ENCODE measurements around the gene NOP16.

DNA sequence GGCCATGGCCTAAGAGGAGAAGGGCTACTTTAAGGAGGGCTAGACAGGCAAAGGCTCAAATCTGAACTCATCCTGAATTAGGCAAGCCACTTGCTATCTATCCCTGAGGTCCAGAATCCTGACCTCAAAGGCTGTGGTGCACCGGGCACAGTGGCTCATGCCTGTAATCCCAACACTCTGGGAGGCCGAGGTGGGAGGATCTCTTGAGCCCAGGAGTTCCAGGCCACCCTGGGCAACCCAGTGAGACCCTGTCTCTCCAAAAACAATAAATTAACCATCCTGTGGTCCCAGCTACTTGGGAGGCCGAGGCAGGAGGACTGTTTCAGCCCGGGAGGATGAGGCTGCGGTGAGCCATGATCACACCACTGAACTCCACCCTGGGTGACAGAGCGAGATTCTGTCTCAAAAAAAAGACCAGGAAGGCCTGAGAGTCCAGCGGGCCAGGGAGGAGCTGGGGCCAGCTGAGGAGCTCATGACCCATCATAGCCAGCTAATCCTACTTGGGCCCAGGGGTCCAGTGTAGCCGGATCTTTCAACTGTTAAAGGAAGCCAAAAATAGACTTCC, 4.0 kb downstream of the NOP16 start:
- TF ChIP-seq EZH2 (IDR thresholded peaks at IDR 0.05; ENCODE audit: insufficient read depth, poor library complexity, severe bottlenecking) (no peak), EZH2phosphoT487 (IDR thresholded peaks at IDR 0.05; ENCODE audit: insufficient read depth, low read depth) (no peak)

Measured in GM23248 (cell line).